Activated CD4-positive, CD25-positive, alpha-beta regulatory T cell treated with anti-CD3 and anti-CD28 coated beads, Interleukin-2, amount 50 U/mL, for 16 hours (primary cell): ENCODE results near the gene PTCH1.

ENCODE experiments used
- DNase-seq: peaks from one replicate; pipeline ENCODE4 v3.0.0-alpha.2; 2020; ENCODE audit warnings: low read depth, low spot score

Gene PTCH1

DNA sequence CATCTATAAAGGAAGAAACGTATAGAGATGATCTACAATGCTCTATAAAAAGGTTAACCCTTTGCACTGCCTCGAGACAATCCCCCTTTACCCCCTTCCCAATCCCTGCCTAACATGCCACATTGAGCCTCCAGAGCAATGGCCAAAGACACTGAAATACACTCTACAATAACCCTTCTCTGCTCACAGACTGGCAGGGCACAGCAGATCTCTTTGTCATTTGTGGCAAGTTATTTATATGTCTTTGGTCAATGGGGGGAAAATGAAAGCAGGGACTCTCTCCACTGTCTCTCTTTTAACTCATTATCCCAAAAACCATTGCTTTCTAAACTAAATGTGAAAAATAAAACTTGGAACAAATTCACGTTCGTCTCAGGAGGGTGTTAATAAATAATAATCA, 51.7 kb downstream of the PTCH1 start:
- no peak for DNase-seq

- no peak for DNase-seq
Measured at GRCh38 chr9:95463148-95464060, 53.4 kb downstream of the PTCH1 start.

DNA sequence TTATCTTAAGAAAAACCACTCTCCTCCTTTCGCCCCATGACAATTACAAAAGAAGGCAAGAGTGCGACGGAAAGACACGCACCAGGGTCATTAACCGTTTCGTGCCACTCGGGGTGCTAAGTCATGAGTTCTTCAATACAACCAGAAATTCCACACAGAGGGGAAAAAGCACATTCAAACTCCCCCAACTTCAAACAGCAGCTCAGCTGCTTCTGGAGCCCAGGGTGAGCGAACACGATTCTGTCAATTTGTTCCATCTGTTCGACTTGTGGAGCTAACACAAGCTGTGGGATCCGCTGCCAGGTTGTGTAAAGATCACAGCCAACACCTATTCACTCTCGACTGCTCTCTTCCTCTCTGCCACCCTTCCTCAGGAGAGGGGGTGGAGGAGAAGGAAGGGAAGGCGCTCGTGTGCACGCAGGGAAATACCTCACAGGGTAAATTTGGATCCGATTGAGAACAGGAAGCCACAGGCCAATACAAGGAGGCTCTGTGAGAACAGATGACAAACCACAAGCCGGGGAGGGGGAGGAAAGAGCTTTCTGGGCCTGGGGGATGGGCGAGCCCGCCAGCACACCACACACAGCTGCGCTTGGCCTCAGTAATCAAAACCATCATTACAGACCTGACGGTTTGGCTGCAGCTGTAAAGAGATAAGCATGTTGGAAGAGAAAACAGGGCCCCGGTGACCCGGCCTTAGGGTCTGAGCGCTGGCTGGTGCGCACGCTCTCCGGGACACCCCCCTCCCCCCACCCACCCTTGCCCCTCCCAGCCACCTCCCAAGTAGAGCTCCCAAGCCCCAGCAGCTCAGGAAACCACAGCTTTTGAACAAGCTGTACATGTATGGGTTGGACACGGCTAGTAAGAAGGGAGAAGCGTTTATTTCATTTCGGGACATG, 54.3 kb downstream of the PTCH1 start:
- DNase-seq = peak; percentile 32

GRCh38 chr9:95461448-95462248, 55.1 kb downstream of the PTCH1 start:
- DNase-seq = no peak

- no peak for DNase-seq
Measured at GRCh38 chr9:95460518-95461164, 56.1 kb downstream of the PTCH1 start.

DNA sequence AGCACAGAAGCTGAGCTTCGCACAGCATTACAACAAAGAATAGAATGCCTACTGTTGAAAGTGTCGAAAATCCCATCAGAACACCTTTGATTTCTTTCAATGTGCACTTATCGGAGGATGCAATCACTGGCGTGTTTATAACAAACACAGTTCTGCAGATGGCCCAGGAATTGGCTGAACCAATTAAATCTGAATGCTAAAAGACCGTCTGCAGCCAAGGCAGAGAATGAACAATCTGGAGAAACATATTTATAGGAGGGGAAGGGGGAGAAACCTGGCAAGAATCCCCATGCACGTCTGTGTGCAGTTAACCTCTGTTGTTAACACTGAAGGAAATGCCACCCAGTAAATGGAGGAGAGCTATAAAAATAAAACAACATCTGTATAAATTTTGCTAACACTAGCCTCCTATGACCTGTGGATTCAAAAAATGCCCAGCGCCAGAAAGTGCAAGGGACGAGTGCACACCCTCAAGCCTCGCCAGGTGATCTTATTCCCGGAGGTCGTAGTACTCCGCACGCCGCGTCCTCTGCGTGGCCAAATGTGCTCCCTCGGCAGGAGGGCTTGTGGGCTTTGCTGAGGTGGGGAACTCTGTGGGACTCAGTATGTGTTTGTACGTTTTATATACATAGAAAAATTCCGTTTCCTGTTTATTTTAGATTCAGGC, 56.8 kb downstream of the PTCH1 start:
- no peak for DNase-seq

- no peak for DNase-seq
Measured at GRCh38 chr9:95459178-95459577, 57.6 kb downstream of the PTCH1 start.

DNA sequence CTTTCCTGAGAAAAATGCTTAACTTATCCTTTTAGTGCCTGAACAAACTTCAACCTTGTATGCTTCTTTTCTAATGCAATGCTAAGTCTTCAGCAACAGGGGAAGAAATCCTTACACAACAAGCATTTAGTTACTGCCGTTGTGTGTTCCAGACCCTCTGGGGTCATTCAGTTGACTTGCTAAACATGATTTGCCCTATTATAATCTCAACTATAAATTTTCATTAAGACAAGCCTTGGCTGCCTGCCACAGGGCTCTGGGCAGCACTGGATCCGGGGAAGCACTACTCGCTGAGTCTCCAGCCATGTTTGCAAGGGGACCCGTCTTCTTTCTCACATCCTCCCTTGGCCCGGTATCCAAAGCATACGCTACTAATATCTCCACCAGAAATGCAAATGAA, 58.1 kb downstream of the PTCH1 start:
- no peak for DNase-seq

- DNase-seq = no peak
Measured at GRCh38 chr9:95457769-95458168, 59.0 kb downstream of the PTCH1 start.

DNA sequence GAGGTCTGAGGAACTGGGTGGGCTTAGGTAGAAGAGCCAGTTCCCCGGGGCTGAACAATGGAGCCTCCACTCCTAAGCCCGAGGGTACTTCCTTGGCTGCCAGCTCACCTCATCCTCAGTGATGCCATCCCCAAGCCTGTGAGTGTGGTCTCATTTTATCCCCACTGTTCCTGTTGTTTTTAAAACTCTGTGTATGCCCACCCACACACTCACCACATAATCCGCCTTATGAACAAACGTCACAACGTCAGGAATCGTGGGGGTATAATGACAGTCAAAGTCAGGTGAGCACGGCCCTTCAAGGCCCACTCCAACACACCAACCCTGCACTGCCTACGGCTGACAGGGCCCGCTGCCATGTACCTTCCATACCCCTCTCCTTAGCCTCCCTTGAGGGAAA, 61.1 kb downstream of the PTCH1 start:
- no peak for DNase-seq

GRCh38 chr9:95452176-95452575, 64.6 kb downstream of the PTCH1 start:
- DNase-seq = no peak

- no peak for DNase-seq
Measured at GRCh38 chr9:95451065-95451426, 65.7 kb downstream of the PTCH1 start.

DNA sequence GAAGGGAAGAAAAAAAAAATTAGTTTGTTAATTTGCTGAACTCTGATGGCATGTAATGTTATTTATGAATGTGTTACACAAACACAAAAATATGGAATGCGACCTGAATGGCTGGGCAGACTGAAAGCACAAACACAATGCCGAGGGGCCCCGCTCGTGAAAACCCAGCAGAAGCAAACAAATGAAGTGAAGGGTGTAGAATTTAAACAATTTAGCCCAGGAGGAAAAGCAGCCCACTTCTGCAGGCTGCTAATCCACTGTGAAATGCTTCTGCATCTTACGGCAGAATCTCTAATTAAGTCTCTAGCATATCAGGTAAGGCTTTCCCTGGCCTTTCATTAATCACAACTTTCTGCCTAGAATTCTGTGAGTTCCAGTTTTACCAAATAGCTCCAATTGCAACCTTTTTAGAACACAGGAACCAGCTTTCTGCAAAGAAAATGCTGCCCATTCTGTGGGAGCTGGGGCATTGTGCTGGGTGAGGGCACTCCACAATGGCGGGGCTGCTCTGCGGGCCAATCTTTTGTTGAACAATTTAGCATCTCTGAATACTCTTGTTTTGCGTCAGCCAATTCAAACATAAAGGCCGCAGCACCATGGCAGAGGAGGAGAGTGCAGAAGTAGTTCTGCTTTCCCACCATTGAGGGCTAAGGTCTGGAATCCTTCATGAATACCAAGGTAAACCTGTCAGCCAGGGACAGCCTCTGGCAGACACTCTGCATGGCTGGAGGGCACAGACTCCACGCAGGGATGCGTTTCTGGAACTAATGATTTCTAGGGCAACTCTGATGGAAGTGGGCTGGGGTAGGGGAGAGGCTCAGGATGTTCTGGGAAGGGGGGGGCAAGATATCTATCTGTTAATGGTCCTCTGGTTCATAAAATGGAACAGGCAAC, 66.4 kb downstream of the PTCH1 start:
- DNase-seq = no peak

DNA sequence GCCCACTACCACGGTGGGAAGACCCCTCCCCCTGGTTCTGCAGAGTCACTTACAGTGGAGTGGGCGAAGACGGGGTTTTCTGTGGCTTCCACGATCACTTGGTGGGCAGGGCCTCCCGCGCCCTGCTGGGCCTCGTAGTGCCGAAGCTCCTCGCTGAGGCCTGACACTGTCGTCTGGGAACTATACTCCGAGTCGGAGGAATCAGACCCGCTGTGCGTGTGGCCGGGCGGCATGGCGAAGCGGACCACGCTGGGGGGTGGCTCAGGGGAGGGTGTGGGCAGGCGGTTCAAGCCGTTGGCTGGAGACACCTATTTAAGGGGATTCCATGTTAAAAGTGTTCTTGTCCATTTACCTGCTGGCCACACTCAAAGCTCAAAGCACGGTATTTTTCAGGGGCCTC, 67.8 kb downstream of the PTCH1 start:
- DNase-seq = no peak

DNA sequence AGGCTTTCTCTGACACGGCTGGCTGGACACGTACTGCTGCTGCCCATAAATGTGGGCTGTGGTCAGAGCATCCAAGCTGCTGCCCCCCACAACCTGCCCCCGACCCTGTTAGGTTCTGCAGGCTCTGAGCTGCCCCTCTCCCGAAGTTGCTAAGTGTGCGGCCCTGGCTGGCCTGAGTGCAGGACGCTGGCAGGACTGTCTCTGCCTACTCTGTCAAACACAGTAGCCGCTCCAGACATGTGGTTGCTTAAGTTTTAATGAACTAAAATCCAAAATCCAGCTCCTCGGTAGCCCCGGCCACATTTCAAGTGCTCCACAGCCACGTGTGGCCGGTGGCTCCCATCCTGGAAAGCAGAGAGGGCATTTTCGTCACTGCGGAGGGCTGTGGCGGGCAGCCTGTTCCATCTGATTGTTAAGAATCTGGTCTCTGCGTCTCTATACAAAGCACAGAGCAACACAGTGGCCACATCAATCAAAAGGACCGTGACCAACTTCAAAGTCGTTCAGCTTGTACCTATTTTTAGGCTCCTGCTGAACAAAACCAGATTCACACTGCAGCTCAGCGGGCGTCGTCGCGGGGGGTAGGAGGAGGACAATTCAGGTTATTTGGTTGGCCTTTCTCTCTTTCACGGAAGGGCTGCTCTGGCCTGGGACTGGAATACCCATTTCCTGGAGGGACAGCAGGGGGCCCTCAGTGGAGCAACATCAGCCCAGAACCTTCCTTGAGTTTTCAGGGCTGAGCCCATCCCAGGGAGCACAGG, 68.9 kb downstream of the PTCH1 start:
- no peak for DNase-seq

GRCh38 chr9:95446984-95447383, 69.8 kb downstream of the PTCH1 start:
- DNase-seq = no peak

- DNase-seq = no peak
Measured at GRCh38 chr9:95446259-95446658, 70.5 kb downstream of the PTCH1 start.

DNA sequence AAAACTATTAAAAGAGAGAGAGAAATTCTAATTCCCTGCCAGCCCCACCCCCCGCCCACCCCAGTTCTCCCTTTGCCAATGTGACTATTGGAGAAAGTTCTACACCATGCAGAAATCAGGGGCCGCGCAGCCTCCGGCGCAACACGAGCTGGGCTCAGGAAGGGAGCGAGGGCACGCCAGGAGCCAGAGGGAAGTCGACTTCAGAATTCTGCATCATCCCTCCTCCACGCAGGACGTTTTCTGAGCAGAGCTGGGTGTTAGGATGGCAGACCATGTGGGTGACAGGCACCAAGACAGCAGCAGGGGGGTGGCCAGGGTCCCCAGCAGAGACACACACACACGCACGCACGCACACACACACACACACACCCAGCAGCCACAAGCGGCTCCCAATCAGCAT, 72.6 kb downstream of the PTCH1 start:
- no peak for DNase-seq

GRCh38 chr9:95443301-95443700, 73.5 kb downstream of the PTCH1 start:
- no peak for DNase-seq
